Upper lobe of left lung (tissue), 6 donors: ENCODE results near the gene DEFB126. TPM values are rescaled to one million over a fixed set of nuclear protein-coding genes. Genes with fewer than 3 reads are reported as not detected.
"Not testable (repeated sequence)": the region's sequence is repeated elsewhere in the genome, so short reads cannot be mapped to it uniquely, and the experiment has no call there.

Experiments
- ATAC-seq, 2 donors: fragments of 200-7000 bp; cut with Tn5 transposase; one replicate each; pipeline ENCODE4 v1.9.1; 2022; ENCODE audit warnings: mild to moderate bottlenecking in 2 of 2, moderate library complexity in 2 of 2; ENCODE audit not compliant: low FRiP score in 2 of 2
- DNase-seq, 2 donors: peaks; one replicate each; pipeline ENCODE4 v3.0.0-alpha.2; 2019 to 2020
- H3K27ac ChIP-seq, 4 donors: fragments of 200-600 bp; sonication (generic); one replicate each; pipeline ENCODE4 v1.5.1; 2016 to 2019
- H3K27me3 ChIP-seq, 4 donors: fragments of 200-600 bp; sonication (generic); one replicate each; pipeline ENCODE4 v1.5.1; 2017 to 2019
- H3K36me3 ChIP-seq, 4 donors: fragments of 200-600 bp; sonication (generic); one replicate each; pipeline ENCODE4 v1.5.1; 2016 to 2019
- H3K4me1 ChIP-seq, 4 donors: fragments of 200-600 bp; sonication (generic); one replicate each; pipeline ENCODE4 v1.5.1; 2018 to 2019
- H3K4me3 ChIP-seq, 4 donors: fragments of 200-600 bp; sonication (generic); one replicate each; pipeline ENCODE4 v1.5.1; 2017 to 2019; ENCODE audit warnings: mild to moderate bottlenecking in 2 of 4, moderate library complexity in 1 of 4
- H3K9me3 ChIP-seq, 4 donors: fragments of 200-600 bp; sonication (generic); one replicate each; pipeline ENCODE4 v1.5.1; 2018 to 2019
- EP300 ChIP-seq, 4 donors: sonication (generic); formaldehyde crosslinking; IDR thresholded peaks; one replicate each; pipeline ENCODE4 v1.5.1; 2017; ENCODE audit warnings: antibody characterized with exemption in 4 of 4, control low read depth in 2 of 4
- POLR2A ChIP-seq, 4 donors: fragments of 450-650 bp; IDR thresholded peaks; one replicate each; pipeline ENCODE4 v1.5.1; 2016 to 2017; ENCODE audit warnings: antibody characterized with exemption in 4 of 4, mild to moderate bottlenecking in 2 of 4
- POLR2AphosphoS5 ChIP-seq, 2 donors: sonication (generic); formaldehyde crosslinking; IDR thresholded peaks; one replicate each; pipeline ENCODE4 v1.5.1; 2017; ENCODE audit warnings: antibody characterized with exemption in 2 of 2
- WGBS, 2 donors: methylation state at CpG; one replicate each; pipeline ENCODE4 v1.1.5; 2017 to 2018; 5-methylcytosine and 5-hydroxymethylcytosine counted together
- total RNA-seq, 6 donors: library from RNA; depleted of rRNA in 4 of 6; stranded (reverse); fragments of >200 nt in 4 of 6; gene quantifications; one replicate each; pipeline versions ENCODE4 v1.1.0 to v1.2.1, GENCODE V29; 2016 to 2021
- TF ChIP-seq, protein P1 (sequence below), 6 experiments: fragments of 450-650 bp in 4 of 6; fragments of 200-600 bp in 2 of 6; sonication (generic) in 2 of 6; IDR thresholded peaks; one replicate each; pipeline ENCODE4 v1.5.1; 2016 to 2019; ENCODE audit warnings: antibody characterized with exemption in 6 of 6
- donor health status: DM: no; HTN: no; CAD: no; lungs with moderate emphysema.
- donor health status: DM: no; HTN: yes; CAD: no; lungs with severe emphysema.

The DEFB126 gene
- total RNA-seq, 6 donors from 2014 or later, result not detected

DNA sequence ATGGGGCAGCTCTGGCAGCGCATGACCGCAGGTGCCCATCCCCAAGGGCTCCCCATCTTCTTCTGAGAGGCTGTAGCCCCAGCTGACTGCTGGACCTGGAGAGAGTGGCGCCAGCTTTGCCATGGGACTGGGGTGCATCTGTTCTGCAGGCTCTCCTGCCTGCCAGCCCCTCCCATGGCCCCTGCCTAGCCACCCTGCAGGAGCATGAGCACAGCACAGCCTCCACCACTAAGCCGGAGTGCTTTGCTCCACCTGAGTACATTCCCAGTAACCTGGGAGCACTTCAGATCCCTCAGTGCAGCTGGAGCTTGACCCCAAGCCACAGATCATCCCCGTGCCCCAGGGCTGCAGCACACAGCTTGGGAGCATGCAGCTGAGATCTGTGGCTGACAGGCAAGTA, 38.9 kb upstream of the DEFB126 start:
- H3K4me3 ChIP-seq, result no peak overlapping the region
- no peaks in the 10 kb centered on the region for H3K9me3 ChIP-seq
- WGBS, 2 donors, result 89% methylated on average over 4 of the region's 5 CpGs; no CpG with 5 or more reads in 1 of the 2 donors
- no peak overlapping the region for H3K27ac ChIP-seq
- H3K27me3 ChIP-seq, result peaks cover 0 to 2% (median 0%) of the 10 kb centered on the region in 4 donors
- TF ChIP-seq POLR2AphosphoS5 (IDR thresholded peaks at IDR 0.05) (no peak), POLR2A (IDR thresholded peaks at IDR 0.05) (no peak), EP300 (IDR thresholded peaks at IDR 0.05) (no peak)
- TF ChIP-seq, protein P1, sequence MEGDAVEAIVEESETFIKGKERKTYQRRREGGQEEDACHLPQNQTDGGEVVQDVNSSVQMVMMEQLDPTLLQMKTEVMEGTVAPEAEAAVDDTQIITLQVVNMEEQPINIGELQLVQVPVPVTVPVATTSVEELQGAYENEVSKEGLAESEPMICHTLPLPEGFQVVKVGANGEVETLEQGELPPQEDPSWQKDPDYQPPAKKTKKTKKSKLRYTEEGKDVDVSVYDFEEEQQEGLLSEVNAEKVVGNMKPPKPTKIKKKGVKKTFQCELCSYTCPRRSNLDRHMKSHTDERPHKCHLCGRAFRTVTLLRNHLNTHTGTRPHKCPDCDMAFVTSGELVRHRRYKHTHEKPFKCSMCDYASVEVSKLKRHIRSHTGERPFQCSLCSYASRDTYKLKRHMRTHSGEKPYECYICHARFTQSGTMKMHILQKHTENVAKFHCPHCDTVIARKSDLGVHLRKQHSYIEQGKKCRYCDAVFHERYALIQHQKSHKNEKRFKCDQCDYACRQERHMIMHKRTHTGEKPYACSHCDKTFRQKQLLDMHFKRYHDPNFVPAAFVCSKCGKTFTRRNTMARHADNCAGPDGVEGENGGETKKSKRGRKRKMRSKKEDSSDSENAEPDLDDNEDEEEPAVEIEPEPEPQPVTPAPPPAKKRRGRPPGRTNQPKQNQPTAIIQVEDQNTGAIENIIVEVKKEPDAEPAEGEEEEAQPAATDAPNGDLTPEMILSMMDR (IDR thresholded peaks at IDR 0.05), result no peak
- ATAC-seq (peak in 1 of 2 donors; percentile 51), DNase-seq (peak in 1 of 2 donors; percentile 33)
- H3K4me1 ChIP-seq, result no peaks in the 10 kb centered on the region
- no peaks in the 10 kb centered on the region for H3K36me3 ChIP-seq

DNA sequence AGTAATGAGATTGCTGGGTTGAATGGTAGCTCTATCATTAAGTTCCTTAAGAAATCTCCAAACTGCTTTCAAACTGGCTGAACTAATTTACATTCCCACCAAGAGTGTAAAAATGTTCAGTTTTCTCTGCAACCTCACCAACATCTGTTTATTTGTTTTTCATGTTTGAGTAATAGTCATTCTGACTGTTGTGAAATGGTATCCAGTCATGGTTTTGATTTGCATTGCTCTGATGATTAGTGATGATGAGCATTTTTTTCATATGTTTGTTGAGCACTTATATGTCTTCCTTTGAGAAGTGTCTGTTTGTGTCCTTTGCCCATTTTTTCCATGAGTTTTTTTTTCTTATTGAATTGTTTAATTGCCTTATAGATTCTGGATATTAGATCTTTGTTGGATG, 30.0 kb upstream of the DEFB126 start:
- ATAC-seq, result no peak
- H3K4me1 ChIP-seq, result no peaks in the 10 kb centered on the region
- no peaks in the 10 kb centered on the region for H3K27me3 ChIP-seq
- H3K9me3 ChIP-seq, result peaks cover 0 to 2% (median 0%) of the 10 kb centered on the region in 4 donors
- no peak for DNase-seq
- H3K36me3 ChIP-seq, result no peaks in the 10 kb centered on the region
- TF ChIP-seq POLR2A (IDR thresholded peaks at IDR 0.05), result no peak
- no peak for TF ChIP-seq POLR2AphosphoS5 (IDR thresholded peaks at IDR 0.05)
- TF ChIP-seq EP300 (IDR thresholded peaks at IDR 0.05), result no peak
- no peak overlapping the region for H3K4me3 ChIP-seq
- no peak overlapping the region for H3K27ac ChIP-seq

DNA sequence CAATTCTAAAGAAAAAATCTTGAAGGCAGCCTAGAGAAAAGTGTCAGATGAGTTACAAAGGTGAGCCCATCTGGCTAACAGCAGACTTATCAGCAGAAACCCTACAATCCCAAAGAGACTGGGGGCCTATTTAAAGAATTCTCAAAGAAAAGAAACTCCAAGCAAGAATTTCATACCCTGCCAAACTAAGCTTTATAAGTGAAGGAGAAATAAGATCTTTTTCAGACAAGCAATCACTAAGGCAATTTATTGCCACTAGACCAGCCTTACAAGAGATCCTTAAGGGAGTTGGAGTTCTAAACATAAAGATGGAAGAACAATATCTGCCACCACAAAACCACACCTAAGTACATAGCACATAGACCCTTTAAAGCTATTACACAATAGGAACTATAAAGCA, 24.9 kb upstream of the DEFB126 start:
- Histone ChIP-seq H3K4me3 (no peak overlapping the region), H3K27me3 (no peaks in the 10 kb centered on the region), H3K9me3 (peaks cover 0 to 5% (median 0%) of the 10 kb centered on the region in 4 donors), H3K36me3 (no peaks in the 10 kb centered on the region), H3K27ac (no peak overlapping the region), H3K4me1 (no peaks in the 10 kb centered on the region)
- ATAC-seq, result no peak
- no peak for TF ChIP-seq EP300 (IDR thresholded peaks at IDR 0.05)
- TF ChIP-seq, protein P1 (IDR thresholded peaks at IDR 0.05), result no peak
- no peak for TF ChIP-seq POLR2AphosphoS5 (IDR thresholded peaks at IDR 0.05)
- no peak for TF ChIP-seq POLR2A (IDR thresholded peaks at IDR 0.05)
- DNase-seq, result no peak

DNA sequence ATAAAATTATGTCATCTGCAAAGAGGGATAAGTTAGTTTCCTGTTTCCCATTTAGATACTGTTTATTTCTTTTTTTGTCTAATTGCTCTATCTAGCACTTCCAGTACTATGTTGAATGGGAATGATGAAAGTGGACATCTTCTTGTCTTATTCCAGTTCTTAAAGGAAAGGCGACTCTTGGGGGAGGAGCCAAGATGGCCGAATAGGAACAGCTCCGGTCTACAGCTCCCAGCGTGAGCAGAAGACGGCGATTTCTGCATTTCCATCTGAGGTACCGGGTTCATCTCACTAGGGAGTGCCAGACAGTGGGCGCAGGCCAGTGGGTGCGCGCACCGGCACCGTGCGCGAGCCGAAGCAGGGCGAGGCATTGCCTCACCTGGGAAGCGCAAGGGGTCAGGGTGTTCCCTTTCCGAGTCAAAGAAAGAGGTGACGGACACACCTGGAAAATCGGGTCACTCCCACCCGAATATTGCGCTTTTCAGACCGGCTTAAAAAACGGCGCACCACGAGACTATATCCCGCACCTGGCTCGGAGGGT, 12.5 kb upstream of the DEFB126 start:
- H3K27ac ChIP-seq, H3K36me3 ChIP-seq, ATAC-seq, H3K9me3 ChIP-seq, H3K4me1 ChIP-seq, H3K27me3 ChIP-seq, H3K4me3 ChIP-seq: not testable (repeated sequence)
- peak in 1 of 2 donors; percentile 44 for DNase-seq
- WGBS, 2 donors, result 91 to 92% methylated on average over 20 to 27 of the region's 28 CpGs

DNA sequence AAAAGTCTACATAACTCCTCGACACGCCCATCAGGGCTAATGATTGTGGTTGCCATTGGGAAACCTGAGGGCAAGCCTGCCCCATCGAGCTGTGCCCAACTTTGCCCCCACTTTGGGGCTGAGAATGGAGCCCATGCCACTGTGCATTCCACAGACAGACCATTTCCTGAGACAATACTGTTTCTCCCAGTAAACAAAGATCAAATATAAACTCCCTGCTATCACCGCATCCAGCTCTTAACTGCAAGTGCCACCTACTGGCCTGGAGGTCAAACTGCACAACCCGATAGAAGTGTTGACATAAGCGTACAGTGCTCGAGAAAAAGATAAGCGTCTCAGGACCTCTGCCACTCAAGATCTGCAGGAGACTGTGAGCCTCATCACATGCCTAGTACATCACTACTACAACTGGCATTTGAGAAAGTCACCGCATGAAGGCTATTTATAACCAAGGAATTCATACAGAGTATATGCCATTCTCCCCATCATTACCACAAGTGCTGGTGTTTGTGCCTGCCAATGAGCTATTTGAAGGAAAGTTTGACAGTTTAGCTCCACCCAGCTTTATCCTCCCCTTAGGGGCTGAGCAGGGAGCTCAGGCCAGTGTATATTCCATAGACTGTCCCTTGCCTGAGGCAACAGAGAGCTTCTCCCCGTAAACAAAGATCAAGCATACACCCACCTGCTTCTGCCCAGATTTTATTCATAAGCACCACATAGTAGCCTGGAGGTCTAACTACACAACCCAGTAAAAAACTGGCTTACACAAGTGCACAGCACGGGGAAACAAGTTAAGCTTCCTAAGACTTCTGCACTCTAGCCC, 4.5 kb upstream of the DEFB126 start:
- Histone ChIP-seq H3K4me3 (no peak overlapping the region), H3K9me3 (no peaks in the 10 kb centered on the region), H3K36me3 (no peaks in the 10 kb centered on the region), H3K27me3 (no peaks in the 10 kb centered on the region), H3K4me1 (no peaks in the 10 kb centered on the region), H3K27ac (no peak overlapping the region)
- TF ChIP-seq EP300 (IDR thresholded peaks at IDR 0.05) (no peak), POLR2A (IDR thresholded peaks at IDR 0.05) (no peak), POLR2AphosphoS5 (IDR thresholded peaks at IDR 0.05) (no peak)
- TF ChIP-seq, protein P1 (IDR thresholded peaks at IDR 0.05), result peak in 3 of 6 experiments; percentile 1 to 45 (median 18)
- DNase-seq (no peak), ATAC-seq (no peak)
- WGBS, 2 donors, result 70 to 71% methylated on average over 10 to 11 of the region's 11 CpGs
